HG02885 (cell line): ENCODE results near the gene BTBD6.
A peak's percentile ranks its signal among the peaks of the same experiment; 100 is the strongest.
"Not testable (repeated sequence)": the region's sequence is repeated elsewhere in the genome, so short reads cannot be mapped to it uniquely, and the experiment has no call there.

Experiments used
- ATAC-seq: cut with Tn5 transposase; IDR thresholded peaks from one replicate; pipeline ENCODE4 v1.9.1; 2021; ENCODE audit warnings: mild to moderate bottlenecking; ENCODE audit not compliant: unreplicated experiment, poor library complexity

BTBD6 gene

GRCh38 chr14:105288936-105289335 lies 40.6 kb downstream of the BTBD6 start:
- ATAC-seq: not testable (repeated sequence)

DNA sequence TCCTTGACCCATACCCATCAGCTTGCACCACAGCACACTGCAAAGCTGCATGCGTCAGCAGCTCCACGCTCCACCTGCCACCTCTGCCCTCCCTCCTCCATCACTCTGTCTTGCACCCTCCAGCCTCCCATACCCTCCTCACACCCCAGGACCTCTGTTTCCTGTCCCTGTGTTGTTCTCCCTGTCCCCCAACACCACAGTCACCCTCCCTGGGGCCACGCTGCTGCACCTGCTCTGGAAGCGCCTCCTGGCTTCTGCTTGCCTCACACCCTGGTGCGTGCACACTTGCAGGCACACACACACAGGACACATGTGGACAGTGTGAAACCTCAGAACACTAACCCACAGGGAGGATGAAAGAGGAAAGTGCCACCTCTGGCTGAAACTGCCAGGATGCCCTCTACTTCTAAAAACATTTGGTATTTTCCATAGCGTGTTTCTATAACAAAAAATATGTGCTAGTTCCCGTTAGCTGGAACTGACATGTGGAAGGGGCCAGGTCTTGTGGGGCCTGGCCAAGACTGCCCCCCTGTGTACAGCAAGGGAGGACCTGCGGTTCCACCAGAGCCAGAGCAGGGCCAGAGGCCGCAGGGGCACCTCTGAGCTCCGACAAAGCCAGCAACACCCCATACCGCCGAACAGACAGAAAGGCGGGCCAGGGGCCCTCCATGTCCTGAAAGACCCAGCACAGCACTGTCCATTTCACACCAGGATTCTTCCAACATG lies 42.5 kb downstream of the BTBD6 start:
- ATAC-seq: no peak

GRCh38 chr14:105292826-105293711 lies 44.7 kb downstream of the BTBD6 start:
- no peak for ATAC-seq

DNA sequence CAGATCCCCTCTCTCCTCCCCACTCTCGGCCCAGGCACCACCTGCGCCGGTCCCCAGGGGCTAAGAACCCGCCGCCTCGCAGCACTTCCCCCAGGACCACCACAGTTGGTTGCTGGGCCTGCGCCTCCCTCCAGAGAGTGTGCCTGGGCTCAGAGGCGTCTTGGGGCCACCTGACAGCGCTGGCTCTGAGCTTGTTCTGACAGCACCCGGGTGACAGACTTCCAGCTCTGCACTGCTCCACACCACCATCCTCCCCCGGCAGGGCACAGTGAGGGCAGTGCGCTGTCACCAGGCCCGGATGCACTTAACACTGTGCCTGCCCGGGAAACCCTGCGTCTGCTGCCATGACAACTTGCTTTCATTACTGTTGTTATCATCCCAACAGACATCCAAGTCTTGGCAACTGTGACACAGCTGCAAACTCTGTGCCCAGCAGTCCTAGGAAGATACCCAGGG lies 45.8 kb downstream of the BTBD6 start:
- peak; percentile 43 for ATAC-seq

GRCh38 chr14:105297311-105297710 lies 49.0 kb downstream of the BTBD6 start:
- not testable (repeated sequence) for ATAC-seq

DNA sequence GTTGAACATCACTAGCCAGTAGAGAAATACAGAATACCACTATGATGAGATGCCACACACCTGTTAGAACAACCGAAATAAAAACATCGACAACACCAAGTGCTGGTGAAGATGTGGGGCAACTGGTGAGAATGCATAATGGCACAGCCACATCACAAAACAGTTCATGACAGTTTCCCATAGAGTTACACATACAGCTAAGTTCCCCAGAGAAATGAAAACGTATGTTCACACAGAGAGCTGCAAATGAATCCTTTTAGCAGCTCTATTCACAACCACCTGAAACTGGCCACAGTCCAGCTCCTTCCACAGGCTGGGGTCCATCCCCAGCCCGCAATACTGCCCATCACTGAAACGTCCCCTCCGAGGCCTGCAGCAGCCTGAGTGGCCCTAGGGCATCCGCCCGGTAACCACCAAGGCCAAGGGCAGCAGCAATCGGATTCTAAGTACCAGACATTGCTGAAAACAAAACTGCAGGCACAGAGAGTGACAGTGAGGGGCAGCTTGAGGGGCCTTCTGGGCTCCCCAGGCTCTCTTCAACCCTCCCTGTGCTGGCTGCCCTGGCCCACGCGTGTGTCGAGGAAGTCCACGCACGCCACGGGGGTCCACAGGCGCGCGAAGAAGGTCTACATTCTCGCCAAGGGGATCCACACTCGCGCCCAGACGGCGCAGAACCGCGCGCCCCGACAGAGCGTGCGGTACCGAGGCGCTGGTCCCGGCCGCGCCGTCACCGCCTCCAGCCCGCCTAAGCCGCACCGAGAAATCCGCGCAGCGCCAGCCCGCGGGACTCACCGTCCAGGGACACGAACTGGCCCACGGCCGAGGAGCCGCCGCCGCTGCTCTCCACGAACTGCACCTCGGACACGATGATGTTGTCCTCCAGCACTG lies 51.6 kb downstream of the BTBD6 start:
- ATAC-seq: peak; percentile 16
